ENCODE data around the gene CCS.
"Not testable (repeated sequence)": the region's sequence is repeated elsewhere in the genome, so short reads cannot be mapped to it uniquely, and the experiment has no call there.

Gene CCS

DNA sequence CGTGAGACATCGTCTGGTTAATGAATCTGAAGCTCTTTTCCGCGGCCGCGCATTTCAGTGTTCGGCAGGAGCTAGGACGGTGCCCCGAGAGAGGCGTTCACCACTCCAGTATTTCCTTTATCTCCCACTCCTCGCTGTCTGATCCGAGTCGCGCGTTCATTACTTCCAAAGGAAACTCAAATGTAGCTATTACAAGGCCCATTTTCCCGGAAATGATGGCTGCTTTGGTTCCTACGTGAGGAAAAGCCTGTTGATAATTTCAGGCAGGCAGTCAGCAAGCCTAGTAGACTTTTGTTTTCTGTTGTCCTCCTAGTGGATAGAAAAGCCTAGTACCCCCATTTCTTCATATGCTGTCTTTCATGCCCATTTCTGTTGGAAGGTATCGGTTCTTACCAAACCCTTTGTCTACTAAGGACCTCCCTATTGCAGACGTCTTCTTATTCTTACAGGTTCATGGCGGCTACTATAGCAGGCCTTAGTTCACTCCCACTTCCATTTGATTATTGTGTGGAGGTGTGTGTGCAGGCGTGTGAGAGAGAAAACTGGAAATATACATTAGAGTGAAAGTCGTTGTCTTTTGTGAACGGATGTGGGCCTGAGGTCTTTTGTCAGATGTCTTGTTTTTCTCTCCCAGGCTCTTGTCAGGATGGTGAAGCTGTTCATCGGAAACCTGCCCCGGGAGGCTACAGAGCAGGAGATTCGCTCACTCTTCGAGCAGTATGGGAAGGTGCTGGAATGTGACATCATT lies 46.3 kb downstream of the CCS start:
- TF ChIP-seq ZC3H10 (CRISPR knock-in tag; IDR thresholded peaks at IDR 0.05) (no peak), ZFP30 (CRISPR knock-in tag; IDR thresholded peaks at IDR 0.05) (no peak), SNAI2 (CRISPR knock-in tag; IDR thresholded peaks at IDR 0.05) (no peak), ZNF565 (CRISPR knock-in tag; conservative IDR thresholded peaks at IDR 0.05; ENCODE audit: low read depth) (no peak), CSDC2 (CRISPR knock-in tag; IDR thresholded peaks at IDR 0.05) (no peak), TOX (CRISPR knock-in tag; IDR thresholded peaks at IDR 0.05; ENCODE audit: borderline replicate concordance) (no peak), TCF4 (CRISPR knock-in tag; IDR thresholded peaks at IDR 0.05; ENCODE audit: borderline replicate concordance) (no peak), ISL1 (CRISPR knock-in tag; IDR thresholded peaks at IDR 0.05) (no peak), GLIS3 (CRISPR knock-in tag; IDR thresholded peaks at IDR 0.05) (no peak)
- TF ChIP-seq, protein P1, sequence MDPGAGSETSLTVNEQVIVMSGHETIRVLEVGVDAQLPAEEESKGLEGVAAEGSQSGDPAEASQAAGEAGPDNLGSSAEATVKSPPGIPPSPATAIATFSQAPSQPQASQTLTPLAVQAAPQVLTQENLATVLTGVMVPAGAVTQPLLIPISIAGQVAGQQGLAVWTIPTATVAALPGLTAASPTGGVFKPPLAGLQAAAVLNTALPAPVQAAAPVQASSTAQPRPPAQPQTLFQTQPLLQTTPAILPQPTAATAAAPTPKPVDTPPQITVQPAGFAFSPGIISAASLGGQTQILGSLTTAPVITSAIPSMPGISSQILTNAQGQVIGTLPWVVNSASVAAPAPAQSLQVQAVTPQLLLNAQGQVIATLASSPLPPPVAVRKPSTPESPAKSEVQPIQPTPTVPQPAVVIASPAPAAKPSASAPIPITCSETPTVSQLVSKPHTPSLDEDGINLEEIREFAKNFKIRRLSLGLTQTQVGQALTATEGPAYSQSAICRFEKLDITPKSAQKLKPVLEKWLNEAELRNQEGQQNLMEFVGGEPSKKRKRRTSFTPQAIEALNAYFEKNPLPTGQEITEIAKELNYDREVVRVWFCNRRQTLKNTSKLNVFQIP (CRISPR knock-in tag; IDR thresholded peaks at IDR 0.05; ENCODE audit: borderline replicate concordance, low read depth), result no peak
- TF ChIP-seq, protein P2, sequence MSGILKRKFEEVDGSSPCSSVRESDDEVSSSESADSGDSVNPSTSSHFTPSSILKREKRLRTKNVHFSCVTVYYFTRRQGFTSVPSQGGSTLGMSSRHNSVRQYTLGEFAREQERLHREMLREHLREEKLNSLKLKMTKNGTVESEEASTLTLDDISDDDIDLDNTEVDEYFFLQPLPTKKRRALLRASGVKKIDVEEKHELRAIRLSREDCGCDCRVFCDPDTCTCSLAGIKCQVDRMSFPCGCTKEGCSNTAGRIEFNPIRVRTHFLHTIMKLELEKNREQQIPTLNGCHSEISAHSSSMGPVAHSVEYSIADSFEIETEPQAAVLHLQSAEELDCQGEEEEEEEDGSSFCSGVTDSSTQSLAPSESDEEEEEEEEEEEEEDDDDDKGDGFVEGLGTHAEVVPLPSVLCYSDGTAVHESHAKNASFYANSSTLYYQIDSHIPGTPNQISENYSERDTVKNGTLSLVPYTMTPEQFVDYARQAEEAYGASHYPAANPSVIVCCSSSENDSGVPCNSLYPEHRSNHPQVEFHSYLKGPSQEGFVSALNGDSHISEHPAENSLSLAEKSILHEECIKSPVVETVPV (CRISPR knock-in tag; IDR thresholded peaks at IDR 0.05), result no peak

DNA sequence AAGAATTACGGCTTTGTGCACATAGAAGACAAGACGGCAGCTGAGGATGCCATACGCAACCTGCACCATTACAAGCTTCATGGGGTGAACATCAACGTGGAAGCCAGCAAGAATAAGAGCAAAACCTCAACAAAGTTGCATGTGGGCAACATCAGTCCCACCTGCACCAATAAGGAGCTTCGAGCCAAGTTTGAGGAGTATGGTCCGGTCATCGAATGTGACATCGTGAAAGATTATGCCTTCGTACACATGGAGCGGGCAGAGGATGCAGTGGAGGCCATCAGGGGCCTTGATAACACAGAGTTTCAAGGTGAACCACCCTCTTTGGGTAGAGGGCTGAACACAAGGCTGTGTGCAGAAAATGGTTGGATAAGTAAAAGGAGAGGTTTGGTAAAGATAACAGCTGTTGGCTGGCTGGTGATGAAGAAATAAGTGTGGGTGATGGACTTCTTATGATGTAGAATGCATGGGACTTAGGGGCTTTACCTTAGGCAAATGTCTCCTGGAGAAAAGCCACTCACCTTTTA lies 46.9 kb downstream of the CCS start:
- not testable (repeated sequence) for ATAC-seq

More for the DNA sequence above, 46.3 kb downstream of the CCS start:
- peak; percentile 1; the same call in 2 of the 3 replicates for ATAC-seq

DNA sequence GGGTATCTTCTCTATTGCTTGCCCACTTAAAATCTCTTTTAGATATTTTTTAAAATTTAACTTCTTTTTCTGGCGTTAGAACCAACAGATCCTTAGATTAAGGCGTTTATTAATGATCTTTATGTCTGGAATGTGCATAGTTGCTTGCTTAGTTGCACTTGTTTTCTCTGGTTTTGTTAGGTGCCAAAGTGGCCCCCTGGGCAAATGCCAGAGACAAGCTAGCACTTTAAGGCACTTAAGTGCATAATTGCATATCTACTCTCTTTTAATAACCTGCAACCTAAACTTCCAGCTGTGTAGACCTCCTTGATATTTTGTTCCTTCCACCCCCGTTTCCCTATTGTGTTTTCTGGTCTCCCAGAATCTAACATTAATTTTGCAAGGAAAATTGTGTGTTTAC lies 48.8 kb downstream of the CCS start:
- TF ChIP-seq ISL1 (CRISPR knock-in tag; IDR thresholded peaks at IDR 0.05), result peak; percentile 51
- no peak for TF ChIP-seq ARNTL (CRISPR knock-in tag; IDR thresholded peaks at IDR 0.05; ENCODE audit: borderline replicate concordance, low read depth)
- no peak for ATAC-seq

DNA sequence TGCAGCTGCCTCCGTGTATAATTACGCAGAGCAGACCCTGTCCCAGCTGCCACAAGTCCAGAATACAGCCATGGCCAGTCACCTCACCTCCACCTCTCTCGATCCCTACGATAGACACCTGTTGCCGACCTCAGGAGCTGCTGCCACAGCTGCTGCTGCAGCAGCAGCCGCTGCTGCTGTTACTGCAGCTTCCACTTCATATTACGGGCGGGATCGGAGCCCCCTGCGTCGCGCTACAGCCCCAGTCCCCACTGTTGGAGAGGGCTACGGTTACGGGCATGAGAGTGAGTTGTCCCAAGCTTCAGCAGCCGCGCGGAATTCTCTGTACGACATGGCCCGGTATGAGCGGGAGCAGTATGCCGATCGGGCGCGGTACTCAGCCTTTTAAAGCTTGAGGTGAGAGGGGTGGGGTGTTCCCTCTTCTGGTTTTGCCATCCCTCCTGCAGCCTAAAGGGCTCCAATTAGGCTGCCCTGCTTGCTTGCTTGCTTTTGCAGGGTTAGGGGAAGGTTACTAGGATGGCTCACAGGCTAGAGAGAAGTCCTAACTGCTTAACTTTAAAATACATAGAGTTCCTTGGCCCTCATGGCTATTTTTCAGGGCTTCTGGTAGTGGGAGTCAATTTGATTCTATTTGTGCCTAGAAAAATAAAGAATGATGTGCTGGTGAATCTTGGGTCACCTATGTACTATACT lies 50.9 kb downstream of the CCS start:
- TF ChIP-seq TCF4 (CRISPR knock-in tag; IDR thresholded peaks at IDR 0.05; ENCODE audit: borderline replicate concordance) (no peak), RARB (CRISPR knock-in tag; IDR thresholded peaks at IDR 0.05) (no peak), ARNTL (CRISPR knock-in tag; IDR thresholded peaks at IDR 0.05; ENCODE audit: borderline replicate concordance, low read depth) (no peak), CSDC2 (CRISPR knock-in tag; IDR thresholded peaks at IDR 0.05) (no peak)
- TF ChIP-seq, protein P3, sequence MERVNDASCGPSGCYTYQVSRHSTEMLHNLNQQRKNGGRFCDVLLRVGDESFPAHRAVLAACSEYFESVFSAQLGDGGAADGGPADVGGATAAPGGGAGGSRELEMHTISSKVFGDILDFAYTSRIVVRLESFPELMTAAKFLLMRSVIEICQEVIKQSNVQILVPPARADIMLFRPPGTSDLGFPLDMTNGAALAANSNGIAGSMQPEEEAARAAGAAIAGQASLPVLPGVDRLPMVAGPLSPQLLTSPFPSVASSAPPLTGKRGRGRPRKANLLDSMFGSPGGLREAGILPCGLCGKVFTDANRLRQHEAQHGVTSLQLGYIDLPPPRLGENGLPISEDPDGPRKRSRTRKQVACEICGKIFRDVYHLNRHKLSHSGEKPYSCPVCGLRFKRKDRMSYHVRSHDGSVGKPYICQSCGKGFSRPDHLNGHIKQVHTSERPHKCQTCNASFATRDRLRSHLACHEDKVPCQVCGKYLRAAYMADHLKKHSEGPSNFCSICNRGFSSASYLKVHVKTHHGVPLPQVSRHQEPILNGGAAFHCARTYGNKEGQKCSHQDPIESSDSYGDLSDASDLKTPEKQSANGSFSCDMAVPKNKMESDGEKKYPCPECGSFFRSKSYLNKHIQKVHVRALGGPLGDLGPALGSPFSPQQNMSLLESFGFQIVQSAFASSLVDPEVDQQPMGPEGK (CRISPR knock-in tag; IDR thresholded peaks at IDR 0.05; ENCODE audit: borderline replicate concordance), result no peak
- TF ChIP-seq, protein P1 (CRISPR knock-in tag; IDR thresholded peaks at IDR 0.05; ENCODE audit: borderline replicate concordance, low read depth), result no peak
- TF ChIP-seq, protein P4, sequence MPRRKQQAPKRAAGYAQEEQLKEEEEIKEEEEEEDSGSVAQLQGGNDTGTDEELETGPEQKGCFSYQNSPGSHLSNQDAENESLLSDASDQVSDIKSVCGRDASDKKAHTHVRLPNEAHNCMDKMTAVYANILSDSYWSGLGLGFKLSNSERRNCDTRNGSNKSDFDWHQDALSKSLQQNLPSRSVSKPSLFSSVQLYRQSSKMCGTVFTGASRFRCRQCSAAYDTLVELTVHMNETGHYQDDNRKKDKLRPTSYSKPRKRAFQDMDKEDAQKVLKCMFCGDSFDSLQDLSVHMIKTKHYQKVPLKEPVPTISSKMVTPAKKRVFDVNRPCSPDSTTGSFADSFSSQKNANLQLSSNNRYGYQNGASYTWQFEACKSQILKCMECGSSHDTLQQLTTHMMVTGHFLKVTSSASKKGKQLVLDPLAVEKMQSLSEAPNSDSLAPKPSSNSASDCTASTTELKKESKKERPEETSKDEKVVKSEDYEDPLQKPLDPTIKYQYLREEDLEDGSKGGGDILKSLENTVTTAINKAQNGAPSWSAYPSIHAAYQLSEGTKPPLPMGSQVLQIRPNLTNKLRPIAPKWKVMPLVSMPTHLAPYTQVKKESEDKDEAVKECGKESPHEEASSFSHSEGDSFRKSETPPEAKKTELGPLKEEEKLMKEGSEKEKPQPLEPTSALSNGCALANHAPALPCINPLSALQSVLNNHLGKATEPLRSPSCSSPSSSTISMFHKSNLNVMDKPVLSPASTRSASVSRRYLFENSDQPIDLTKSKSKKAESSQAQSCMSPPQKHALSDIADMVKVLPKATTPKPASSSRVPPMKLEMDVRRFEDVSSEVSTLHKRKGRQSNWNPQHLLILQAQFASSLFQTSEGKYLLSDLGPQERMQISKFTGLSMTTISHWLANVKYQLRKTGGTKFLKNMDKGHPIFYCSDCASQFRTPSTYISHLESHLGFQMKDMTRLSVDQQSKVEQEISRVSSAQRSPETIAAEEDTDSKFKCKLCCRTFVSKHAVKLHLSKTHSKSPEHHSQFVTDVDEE (CRISPR knock-in tag; IDR thresholded peaks at IDR 0.05), result no peak
- ATAC-seq, result no peak

All from SK-N-SH treated with all-trans-retinoic acid at 6 μM for 48 hours (cell line).